HG03064 (cell line): Measurements from ENCODE around the gene TELO2.

ENCODE experiments used
- ATAC-seq: cut with Tn5 transposase; IDR thresholded peaks from one replicate; pipeline ENCODE4 v1.9.1; 2021; ENCODE audit warnings: low read depth; ENCODE audit not compliant: unreplicated experiment

TELO2 gene

GRCh38 chr16:1548727-1549126 lies 55.6 kb downstream of the TELO2 start:
- ATAC-seq = no peak

GRCh38 chr16:1550069-1550468 lies 56.9 kb downstream of the TELO2 start:
- ATAC-seq = no peak

GRCh38 chr16:1550696-1551095 lies 57.5 kb downstream of the TELO2 start:
- ATAC-seq = no peak

DNA sequence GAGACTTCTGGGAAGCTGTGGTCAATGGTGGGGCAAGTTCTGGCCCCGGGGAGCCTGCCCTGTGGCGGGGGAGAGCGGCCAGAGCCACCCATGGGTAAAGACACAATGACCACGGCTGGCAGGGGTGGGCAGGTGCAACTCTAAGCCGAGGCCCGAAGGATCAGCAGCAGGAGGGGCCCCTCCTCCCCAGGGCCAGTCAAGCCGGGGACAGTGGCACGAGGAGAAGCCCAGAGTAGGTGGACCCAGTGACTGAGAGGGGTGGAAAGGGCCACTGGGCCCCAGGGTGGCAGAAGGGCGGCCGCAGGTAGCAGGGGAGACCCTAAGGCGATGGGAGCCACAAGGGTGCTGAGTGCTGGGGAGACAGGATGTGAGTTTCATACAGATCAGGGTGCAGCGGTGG lies 58.0 kb downstream of the TELO2 start:
- ATAC-seq = no peak

DNA sequence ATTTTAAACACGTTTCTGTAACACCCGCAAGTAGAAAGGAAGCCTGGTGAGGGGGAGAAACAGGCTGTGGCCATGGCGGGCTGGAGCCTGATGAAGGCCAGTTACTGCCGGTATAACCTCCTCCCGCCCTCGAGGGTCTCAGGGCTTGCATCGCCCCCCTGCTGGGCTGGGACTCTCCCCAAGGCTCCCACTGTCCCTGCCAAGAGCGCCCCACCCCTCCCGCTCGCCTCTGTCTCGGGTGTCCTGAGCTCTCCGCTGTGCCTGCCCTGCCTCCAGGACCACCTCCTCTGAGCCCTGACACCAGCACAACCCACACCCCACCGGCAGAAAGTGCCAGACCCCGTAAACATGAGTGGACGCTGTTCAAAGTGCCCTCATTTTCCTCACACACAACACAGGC lies 59.0 kb downstream of the TELO2 start:
- no peak for ATAC-seq

- no peak for ATAC-seq
Measured at GRCh38 chr16:1553946-1554825, 61.0 kb downstream of the TELO2 start.

DNA sequence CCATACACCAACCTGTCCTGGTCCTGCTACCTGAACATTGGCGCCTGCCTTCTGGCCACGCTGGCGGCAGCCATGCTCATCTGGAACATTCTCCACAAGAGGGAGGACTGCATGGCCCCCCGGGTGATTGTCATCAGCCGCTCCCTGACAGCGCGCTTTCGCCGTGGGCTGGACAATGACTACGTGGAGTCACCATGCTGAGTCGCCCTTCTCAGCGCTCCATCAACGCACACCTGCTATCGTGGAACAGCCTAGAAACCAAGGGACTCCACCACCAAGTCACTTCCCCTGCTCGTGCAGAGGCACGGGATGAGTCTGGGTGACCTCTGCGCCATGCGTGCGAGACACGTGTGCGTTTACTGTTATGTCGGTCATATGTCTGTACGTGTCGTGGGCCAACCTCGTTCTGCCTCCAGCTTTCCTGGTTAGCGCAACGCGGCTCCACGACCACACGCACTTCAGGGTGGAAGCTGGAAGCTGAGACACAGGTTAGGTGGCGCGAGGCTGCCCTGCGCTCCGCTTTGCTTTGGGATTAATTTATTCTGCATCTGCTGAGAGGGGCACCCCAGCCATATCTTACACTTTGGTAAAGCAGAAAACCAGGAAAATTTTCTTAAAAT lies 61.8 kb downstream of the TELO2 start:
- no peak for ATAC-seq

DNA sequence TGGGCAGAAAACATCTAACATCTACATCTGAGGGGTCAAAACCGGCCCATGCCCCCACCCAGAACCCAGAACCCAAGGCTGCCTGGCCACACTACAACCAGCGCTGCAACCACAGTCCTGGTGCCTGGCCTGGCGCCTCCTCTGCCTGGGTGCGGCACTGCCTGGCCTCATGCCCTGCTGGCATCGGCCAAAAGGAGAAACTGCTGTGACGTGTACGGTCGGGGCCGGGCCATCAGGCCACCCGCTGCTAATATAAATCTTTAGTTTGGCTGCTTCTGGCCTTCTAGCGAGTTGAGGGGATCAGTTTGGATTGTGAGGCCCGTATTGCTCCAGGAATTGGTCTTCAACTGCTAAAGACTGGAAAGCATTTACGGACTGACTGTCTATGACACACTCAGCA lies 63.1 kb downstream of the TELO2 start:
- ATAC-seq = no peak

- ATAC-seq = no peak
Measured at GRCh38 chr16:1557074-1557473, 63.9 kb downstream of the TELO2 start.

DNA sequence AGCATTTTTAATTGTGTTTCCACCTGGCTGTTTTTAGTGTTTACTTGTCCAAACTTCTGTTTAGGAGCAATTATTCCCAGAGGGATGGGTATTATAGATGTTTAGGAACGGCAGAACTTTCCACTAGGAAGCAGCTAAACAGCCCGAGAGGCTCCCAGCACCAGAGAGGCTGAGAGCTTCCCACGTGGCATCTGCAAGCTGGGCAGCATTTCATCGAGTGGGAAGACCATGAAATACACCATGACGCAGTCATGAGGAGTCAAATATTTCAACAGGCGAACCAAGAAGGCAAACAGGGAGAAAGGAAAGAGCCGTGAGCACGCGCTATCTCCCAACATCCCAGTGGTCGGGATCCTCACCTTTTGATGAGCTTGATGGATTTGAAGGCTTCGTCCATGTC lies 64.4 kb downstream of the TELO2 start:
- ATAC-seq = no peak

DNA sequence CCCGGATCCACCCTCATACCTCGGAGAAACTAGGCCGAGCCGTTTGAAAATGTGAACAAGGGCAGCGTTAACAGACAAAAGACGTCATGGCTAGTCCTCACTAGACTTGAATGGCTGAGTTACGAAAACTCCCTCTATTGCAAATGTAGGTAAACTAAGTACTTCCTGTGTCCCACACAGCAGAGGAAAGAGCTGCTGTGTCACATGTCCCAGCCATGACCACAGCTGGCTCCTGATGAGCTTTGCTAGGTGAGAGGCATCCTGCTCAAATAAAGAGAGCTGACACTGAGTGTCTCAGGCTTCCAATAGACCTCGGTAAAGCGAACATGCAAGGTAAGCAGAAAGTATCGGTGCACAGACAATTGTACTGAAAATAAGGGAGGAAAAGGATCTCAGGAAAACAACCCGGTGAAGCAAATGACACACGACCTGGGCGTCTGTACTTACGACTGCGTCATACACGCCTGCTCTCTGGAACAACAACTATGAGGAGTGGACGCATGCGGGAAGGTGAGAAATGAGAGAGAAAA lies 66.4 kb downstream of the TELO2 start:
- ATAC-seq = no peak
